ENCODE measurements around the gene ABCG4. TPM values are rescaled to one million over a fixed set of nuclear protein-coding genes. Genes with fewer than 3 reads are reported as not detected.

ABCG4 gene
- total and polyA plus RNA-seq, 9 of the 15 experiments (the other 6 are each of a cell fraction or from before 2014, with no cell fraction given), result 0.03 to 0.11 (median 0.07) TPM; not detected in 4

GRCh38 chr11:119100994-119101758 lies 47.7 kb upstream of the ABCG4 start (continued):
- no peak for TF ChIP-seq HBP1 (CRISPR knock-in tag; IDR thresholded peaks at IDR 0.05)
- no peak for TF ChIP-seq SMC3 (conservative IDR thresholded peaks at IDR 0.05; ENCODE audit: insufficient read depth, low read depth, low read length)
- TF ChIP-seq UBTF (IDR thresholded peaks at IDR 0.05; ENCODE audit: borderline replicate concordance in 1 of 2, low read depth in 2 of 2, low read length in 2 of 2), result no peak
- TF ChIP-seq ZSCAN32 (CRISPR knock-in tag; IDR thresholded peaks at IDR 0.05), result no peak
- no peak for TF ChIP-seq CREBBP (IDR thresholded peaks at IDR 0.05; ENCODE audit: low read depth, low read length)
- TF ChIP-seq ATF7 (IDR thresholded peaks at IDR 0.05), result no peak
- no peak for TF ChIP-seq ATF3 (IDR thresholded peaks at IDR 0.05)
- TF ChIP-seq ATF3 (CRISPR knock-in tag; conservative IDR thresholded peaks at IDR 0.05), result no peak
- TF ChIP-seq ZNF551 (CRISPR knock-in tag; IDR thresholded peaks at IDR 0.05), result no peak
- no peak for TF ChIP-seq ZNF175 (CRISPR knock-in tag; IDR thresholded peaks at IDR 0.05; ENCODE audit: low read depth)
- TF ChIP-seq WHSC1 (IDR thresholded peaks at IDR 0.05; ENCODE audit: low read length), result no peak
- no peak for TF ChIP-seq MCM7 (IDR thresholded peaks at IDR 0.05)
- peak; percentile 82 for TF ChIP-seq POLR2G (IDR thresholded peaks at IDR 0.05; ENCODE audit: low read depth, low read length)
- no peak for TF ChIP-seq SP2 (IDR thresholded peaks at IDR 0.05; ENCODE audit: extremely low read depth, low read depth, low read length, poor library complexity, severe bottlenecking)
- no peak for TF ChIP-seq C11orf30 (IDR thresholded peaks at IDR 0.05; ENCODE audit: low read depth)
- TF ChIP-seq ARID1B (IDR thresholded peaks at IDR 0.05), result no peak
- TF ChIP-seq CBX2 (IDR thresholded peaks at IDR 0.05; ENCODE audit: insufficient read depth, low read length, poor library complexity, severe bottlenecking), result no peak
- TF ChIP-seq RFX1 (IDR thresholded peaks at IDR 0.05), result no peak
- no peak for TF ChIP-seq ZNF398 (CRISPR knock-in tag; IDR thresholded peaks at IDR 0.05)
- no peak for TF ChIP-seq NR2C1 (IDR thresholded peaks at IDR 0.05)
- TF ChIP-seq NR2C1 (tag; IDR thresholded peaks at IDR 0.05), result no peak
- no peak for TF ChIP-seq BACH1 (tag; IDR thresholded peaks at IDR 0.05)
- no peak for TF ChIP-seq LEF1 (IDR thresholded peaks at IDR 0.05)
- no peak for TF ChIP-seq GATAD2B (IDR thresholded peaks at IDR 0.05; ENCODE audit: borderline replicate concordance)
